ENCODE measurements around the gene RPS6KA2.
A peak's percentile ranks its signal among the peaks of the same experiment; 100 is the strongest.

RPS6KA2 gene

GRCh38 chr6:166516251-166516884 is 110.7 kb downstream of the RPS6KA2 start:
- Histone ChIP-seq H3K4me1 (ENCODE audit: control insufficient read depth in 1 of 2, insufficient read depth in 2 of 2, low read length in 2 of 2) (no peaks in the 10 kb centered on the region), H2BK5ac (ENCODE audit: low read depth, low read length, poor library complexity) (no peak overlapping the region), H2BK120ac (ENCODE audit: insufficient read depth, low read length, poor library complexity) (no peak overlapping the region), H3K9ac (ENCODE audit: low read length) (no peak overlapping the region), H3K14ac (ENCODE audit: low read length) (no peak overlapping the region), H3K18ac (ENCODE audit: low read length) (no peak overlapping the region), H4K91ac (ENCODE audit: low read depth, low read length) (no peak overlapping the region), H3K4me2 (ENCODE audit: low read length) (no peak overlapping the region), H3K4me3 (ENCODE audit: low read depth, low read length) (no peak overlapping the region), H3K9me3 (ENCODE audit: insufficient read depth, low read depth, low read length) (peaks cover 5% of the 10 kb centered on the region), H4K8ac (ENCODE audit: low read depth, low read length) (no peak overlapping the region), H3K79me2 (ENCODE audit: control insufficient read depth, insufficient read depth, low read length, poor library complexity) (peaks cover 2% of the 10 kb centered on the region), H2AK5ac (ENCODE audit: low read length) (no peak overlapping the region), H3K27me3 (ENCODE audit: insufficient read depth, low read length) (no peaks in the 10 kb centered on the region), H3K4ac (ENCODE audit: low read depth, low read length) (no peak overlapping the region), H4K12ac (ENCODE audit: low read depth, low read length) (no peak overlapping the region), H2AFZ (ENCODE audit: insufficient read depth, low read length, poor library complexity) (no peak overlapping the region), H3K79me1 (ENCODE audit: low read length) (no peaks in the 10 kb centered on the region), H3K27ac (ENCODE audit: low read depth, low read length) (no peak overlapping the region), H3K36me3 (ENCODE audit: control insufficient read depth in 1 of 2, insufficient read depth in 2 of 2, low read length in 2 of 2) (peaks cover 7 to 8% of the 10 kb centered on the region in 2 experiments), H3K23ac (ENCODE audit: low read length) (no peak overlapping the region), H2BK12ac (ENCODE audit: low read length) (no peak overlapping the region)
- WGBS (ENCODE audit: extremely low coverage, insufficient coverage, insufficient read length) = no CpG with 5 or more reads among the region's 7 CpGs
- DNase-seq = no peak

GRCh38 chr6:166515072-166515810 is 111.8 kb downstream of the RPS6KA2 start:
- DNase-seq = peak; percentile 42 to 59
- no CpG with 5 or more reads among the region's 11 CpGs for WGBS (ENCODE audit: extremely low coverage, insufficient coverage, insufficient read length)
- H3K9ac ChIP-seq (ENCODE audit: low read length) = no peak overlapping the region

GRCh38 chr6:166514196-166514595 is 112.9 kb downstream of the RPS6KA2 start:
- H3K4me2 ChIP-seq (ENCODE audit: low read length) = no peak overlapping the region
- no peak overlapping the region for H3K9ac ChIP-seq (ENCODE audit: low read length)
- no peak overlapping the region for H3K14ac ChIP-seq (ENCODE audit: low read length)
- H4K12ac ChIP-seq (ENCODE audit: low read depth, low read length) = no peak overlapping the region
- no peak overlapping the region for H3K27ac ChIP-seq (ENCODE audit: low read depth, low read length)
- no peak overlapping the region for H3K18ac ChIP-seq (ENCODE audit: low read length)
- no peaks in the 10 kb centered on the region for H3K79me1 ChIP-seq (ENCODE audit: low read length)
- peaks cover 3% of the 10 kb centered on the region for H3K9me3 ChIP-seq (ENCODE audit: insufficient read depth, low read depth, low read length)
- no peak overlapping the region for H2BK5ac ChIP-seq (ENCODE audit: low read depth, low read length, poor library complexity)
- no peak for DNase-seq
- H3K36me3 ChIP-seq (ENCODE audit: control insufficient read depth in 1 of 2, insufficient read depth in 2 of 2, low read length in 2 of 2) = peaks cover 4 to 5% of the 10 kb centered on the region in 2 experiments
- no peak overlapping the region for H3K4me3 ChIP-seq (ENCODE audit: low read depth, low read length)
- no CpG with 5 or more reads among the region's 3 CpGs for WGBS (ENCODE audit: extremely low coverage, insufficient coverage, insufficient read length)
- no peak overlapping the region for H2AK5ac ChIP-seq (ENCODE audit: low read length)
- no peak overlapping the region for H2AFZ ChIP-seq (ENCODE audit: insufficient read depth, low read length, poor library complexity)
- H3K4me1 ChIP-seq (ENCODE audit: control insufficient read depth in 1 of 2, insufficient read depth in 2 of 2, low read length in 2 of 2) = no peaks in the 10 kb centered on the region
- H4K91ac ChIP-seq (ENCODE audit: low read depth, low read length) = no peak overlapping the region
- no peak overlapping the region for H2BK12ac ChIP-seq (ENCODE audit: low read length)
- H2BK120ac ChIP-seq (ENCODE audit: insufficient read depth, low read length, poor library complexity) = no peak overlapping the region
- no peaks in the 10 kb centered on the region for H3K79me2 ChIP-seq (ENCODE audit: control insufficient read depth, insufficient read depth, low read length, poor library complexity)
- no peaks in the 10 kb centered on the region for H3K27me3 ChIP-seq (ENCODE audit: insufficient read depth, low read length)
- no peak overlapping the region for H4K8ac ChIP-seq (ENCODE audit: low read depth, low read length)
- H3K23ac ChIP-seq (ENCODE audit: low read length) = no peak overlapping the region
- no peak overlapping the region for H3K4ac ChIP-seq (ENCODE audit: low read depth, low read length)

More at GRCh38 chr6:166515072-166515810, 111.8 kb downstream of the RPS6KA2 start:
- H2BK120ac ChIP-seq (ENCODE audit: insufficient read depth, low read length, poor library complexity) = no peak overlapping the region
- no peak overlapping the region for H3K23ac ChIP-seq (ENCODE audit: low read length)
- H3K14ac ChIP-seq (ENCODE audit: low read length) = no peak overlapping the region
- H2BK12ac ChIP-seq (ENCODE audit: low read length) = no peak overlapping the region
- no peak overlapping the region for H2AK5ac ChIP-seq (ENCODE audit: low read length)
- no peak overlapping the region for H4K91ac ChIP-seq (ENCODE audit: low read depth, low read length)
- no peak overlapping the region for H2BK5ac ChIP-seq (ENCODE audit: low read depth, low read length, poor library complexity)
- no peak overlapping the region for H3K4me3 ChIP-seq (ENCODE audit: low read depth, low read length)
- no peaks in the 10 kb centered on the region for H3K4me1 ChIP-seq (ENCODE audit: control insufficient read depth in 1 of 2, insufficient read depth in 2 of 2, low read length in 2 of 2)
- H3K18ac ChIP-seq (ENCODE audit: low read length) = no peak overlapping the region
- no peak overlapping the region for H3K27ac ChIP-seq (ENCODE audit: low read depth, low read length)
- no peak overlapping the region for H4K8ac ChIP-seq (ENCODE audit: low read depth, low read length)
- no peaks in the 10 kb centered on the region for H3K27me3 ChIP-seq (ENCODE audit: insufficient read depth, low read length)
- peaks cover 4 to 5% of the 10 kb centered on the region in 2 experiments for H3K36me3 ChIP-seq (ENCODE audit: control insufficient read depth in 1 of 2, insufficient read depth in 2 of 2, low read length in 2 of 2)
- H4K12ac ChIP-seq (ENCODE audit: low read depth, low read length) = no peak overlapping the region
- no peaks in the 10 kb centered on the region for H3K79me1 ChIP-seq (ENCODE audit: low read length)
- no peak overlapping the region for H2AFZ ChIP-seq (ENCODE audit: insufficient read depth, low read length, poor library complexity)
- no peak overlapping the region for H3K4ac ChIP-seq (ENCODE audit: low read depth, low read length)
- H3K4me2 ChIP-seq (ENCODE audit: low read length) = no peak overlapping the region
- H3K79me2 ChIP-seq (ENCODE audit: control insufficient read depth, insufficient read depth, low read length, poor library complexity) = no peaks in the 10 kb centered on the region
- H3K9me3 ChIP-seq (ENCODE audit: insufficient read depth, low read depth, low read length) = peaks cover 3% of the 10 kb centered on the region

GRCh38 chr6:166512567-166512966 is 114.5 kb downstream of the RPS6KA2 start:
- no peak overlapping the region for H3K14ac ChIP-seq (ENCODE audit: low read length)
- no peak overlapping the region for H2BK12ac ChIP-seq (ENCODE audit: low read length)
- no peak overlapping the region for H2BK5ac ChIP-seq (ENCODE audit: low read depth, low read length, poor library complexity)
- no peak overlapping the region for H3K4me3 ChIP-seq (ENCODE audit: low read depth, low read length)
- H2BK120ac ChIP-seq (ENCODE audit: insufficient read depth, low read length, poor library complexity) = no peak overlapping the region
- no peaks in the 10 kb centered on the region for H3K27me3 ChIP-seq (ENCODE audit: insufficient read depth, low read length)
- H3K4ac ChIP-seq (ENCODE audit: low read depth, low read length) = no peak overlapping the region
- peaks cover 5 to 7% of the 10 kb centered on the region in 2 experiments for H3K36me3 ChIP-seq (ENCODE audit: control insufficient read depth in 1 of 2, insufficient read depth in 2 of 2, low read length in 2 of 2)
- no CpG with 5 or more reads among the region's 8 CpGs for WGBS (ENCODE audit: extremely low coverage, insufficient coverage, insufficient read length)
- DNase-seq = no peak
- H3K4me1 ChIP-seq (ENCODE audit: control insufficient read depth in 1 of 2, insufficient read depth in 2 of 2, low read length in 2 of 2) = no peaks in the 10 kb centered on the region
- H3K79me2 ChIP-seq (ENCODE audit: control insufficient read depth, insufficient read depth, low read length, poor library complexity) = no peaks in the 10 kb centered on the region
- no peak overlapping the region for H3K4me2 ChIP-seq (ENCODE audit: low read length)
- no peak overlapping the region for H4K8ac ChIP-seq (ENCODE audit: low read depth, low read length)
- no peak overlapping the region for H3K23ac ChIP-seq (ENCODE audit: low read length)
- no peak overlapping the region for H2AFZ ChIP-seq (ENCODE audit: insufficient read depth, low read length, poor library complexity)
- no peak overlapping the region for H3K27ac ChIP-seq (ENCODE audit: low read depth, low read length)
- peaks cover 3% of the 10 kb centered on the region for H3K9me3 ChIP-seq (ENCODE audit: insufficient read depth, low read depth, low read length)
- no peak overlapping the region for H3K9ac ChIP-seq (ENCODE audit: low read length)
- H3K18ac ChIP-seq (ENCODE audit: low read length) = no peak overlapping the region
- no peak overlapping the region for H4K12ac ChIP-seq (ENCODE audit: low read depth, low read length)
- H2AK5ac ChIP-seq (ENCODE audit: low read length) = no peak overlapping the region
- no peaks in the 10 kb centered on the region for H3K79me1 ChIP-seq (ENCODE audit: low read length)
- no peak overlapping the region for H4K91ac ChIP-seq (ENCODE audit: low read depth, low read length)
